OCI-LY1 (cell line): Measurements from ENCODE around the gene PURA.

ENCODE experiments used
- CTCF ChIP-seq: fragments of 200-600 bp; sonication (generic), shearing (Covaris generic); IDR thresholded peaks from 2 replicates; pipeline ENCODE4 v1.5.1; 2017; ENCODE audit warnings: mild to moderate bottlenecking, antibody characterized with exemption, low read length, moderate library complexity, mixed read lengths
- EZH2 ChIP-seq: fragments of 200-600 bp; sonication (generic), shearing (Covaris generic); IDR thresholded peaks from 2 replicates; pipeline ENCODE4 v1.8.0; 2017; ENCODE audit warnings: borderline replicate concordance, mixed run types, mild to moderate bottlenecking, antibody characterized with exemption, low read length, moderate library complexity, mixed read lengths

- TF ChIP-seq CTCF (no peak), EZH2 (no peak)
Observed at GRCh38 chr5:140133514-140134167, 19.7 kb downstream of the PURA start.
